ENCODE data around the gene DNMT1.
A peak's percentile ranks its signal among the peaks of the same experiment; 100 is the strongest.

Gene DNMT1

DNA sequence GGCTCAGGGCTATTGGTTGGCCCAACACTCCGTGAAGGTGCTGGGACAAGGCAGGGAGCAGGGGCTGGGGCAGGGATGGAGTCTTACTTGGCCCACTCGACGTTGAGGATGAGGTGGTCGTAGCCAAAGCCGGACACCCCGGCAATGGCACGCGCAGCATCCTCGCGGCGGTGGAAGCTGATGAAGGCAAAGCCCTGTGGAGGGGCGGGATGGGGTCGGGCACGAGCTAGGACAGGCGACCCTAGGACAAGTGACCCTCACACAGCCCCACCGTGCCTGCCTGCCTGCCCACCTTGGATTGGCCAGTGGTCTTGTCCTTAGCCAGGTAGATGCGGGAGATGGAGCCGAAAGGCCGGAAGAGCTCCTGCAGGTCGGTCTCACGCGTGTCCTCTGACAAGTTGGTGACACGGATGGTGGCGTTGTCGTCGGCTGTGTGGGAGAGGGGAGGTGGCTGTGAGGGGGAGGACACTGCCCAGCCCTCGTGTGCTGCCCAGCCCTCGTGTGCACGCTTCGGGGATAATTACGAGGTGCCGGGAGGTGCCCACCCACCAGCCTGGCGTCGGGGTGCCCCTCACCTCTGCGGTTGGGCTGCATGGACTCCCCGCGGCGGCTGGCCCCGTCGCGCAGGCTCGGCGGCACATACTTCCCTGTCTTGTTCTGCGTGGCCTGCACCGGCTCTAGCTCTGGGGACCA is 79.2 kb downstream of the DNMT1 start:
- no peak for DNase-seq (ENCODE audit: low read depth in 3 of 3, low spot score in 1 of 3)

- no peak for DNase-seq (ENCODE audit: low read depth in 3 of 3, low spot score in 1 of 3)
Observed at GRCh38 chr19:10114651-10115391, 79.9 kb downstream of the DNMT1 start.

DNA sequence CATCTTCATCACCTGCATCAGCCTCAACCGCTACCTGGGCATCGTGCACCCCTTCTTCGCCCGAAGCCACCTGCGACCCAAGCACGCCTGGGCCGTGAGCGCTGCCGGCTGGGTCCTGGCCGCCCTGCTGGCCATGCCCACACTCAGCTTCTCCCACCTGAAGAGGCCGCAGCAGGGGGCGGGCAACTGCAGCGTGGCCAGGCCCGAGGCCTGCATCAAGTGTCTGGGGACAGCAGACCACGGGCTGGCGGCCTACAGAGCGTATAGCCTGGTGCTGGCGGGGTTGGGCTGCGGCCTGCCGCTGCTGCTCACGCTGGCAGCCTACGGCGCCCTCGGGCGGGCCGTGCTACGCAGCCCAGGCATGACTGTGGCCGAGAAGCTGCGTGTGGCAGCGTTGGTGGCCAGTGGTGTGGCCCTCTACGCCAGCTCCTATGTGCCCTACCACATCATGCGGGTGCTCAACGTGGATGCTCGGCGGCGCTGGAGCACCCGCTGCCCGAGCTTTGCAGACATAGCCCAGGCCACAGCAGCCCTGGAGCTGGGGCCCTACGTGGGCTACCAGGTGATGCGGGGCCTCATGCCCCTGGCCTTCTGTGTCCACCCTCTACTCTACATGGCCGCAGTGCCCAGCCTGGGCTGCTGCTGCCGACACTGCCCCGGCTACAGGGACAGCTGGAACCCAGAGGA is 80.6 kb downstream of the DNMT1 start:
- peak in 1 of 3 donors; percentile 25 for DNase-seq (ENCODE audit: low read depth in 3 of 3, low spot score in 1 of 3)

GRCh38 chr19:10113592-10113963 is 81.2 kb downstream of the DNMT1 start:
- DNase-seq (ENCODE audit: low read depth in 3 of 3, low spot score in 1 of 3): no peak

GRCh38 chr19:10112895-10113591 is 81.7 kb downstream of the DNMT1 start:
- peak in 1 of 3 donors; percentile 62 for DNase-seq (ENCODE audit: low read depth in 3 of 3, low spot score in 1 of 3)

DNA sequence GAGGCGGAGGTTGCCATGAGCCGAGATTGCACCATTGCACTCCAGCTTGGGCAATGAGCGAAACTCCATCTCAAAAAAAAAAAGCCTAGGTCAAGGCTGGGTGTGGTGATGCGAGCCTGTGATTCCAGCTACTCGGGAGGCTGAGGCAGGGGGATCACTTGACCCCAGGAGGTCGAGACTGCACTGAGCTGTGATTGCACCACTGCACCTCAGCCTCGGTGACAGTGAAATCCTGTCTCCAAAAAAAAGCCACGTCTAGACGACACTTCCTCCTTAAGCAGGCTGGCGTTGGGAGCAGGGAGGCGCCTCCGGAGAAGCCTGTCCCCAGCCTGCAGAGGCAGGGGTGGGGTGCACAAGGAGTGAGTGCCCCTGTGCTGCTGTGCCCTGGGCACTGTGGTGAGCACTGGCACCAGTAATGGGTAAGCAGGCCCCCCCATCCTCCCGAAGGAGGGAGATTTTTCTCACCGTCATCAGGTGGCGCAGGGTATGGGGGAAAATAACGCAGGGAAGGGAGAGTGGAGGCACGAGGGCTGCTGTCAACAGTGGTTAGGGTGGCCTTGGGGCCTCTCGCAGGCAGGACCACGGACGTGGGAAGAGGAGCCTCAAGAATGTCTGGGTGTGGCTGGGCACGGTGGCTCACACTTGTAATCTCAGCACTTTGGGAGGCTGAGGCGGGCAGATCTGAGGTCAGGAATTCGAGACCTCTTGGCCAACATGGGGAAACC is 82.6 kb downstream of the DNMT1 start:
- no peak for DNase-seq (ENCODE audit: low read depth in 3 of 3, low spot score in 1 of 3)

- DNase-seq (ENCODE audit: low read depth in 3 of 3, low spot score in 1 of 3): no peak
Observed at GRCh38 chr19:10111405-10111811, 83.3 kb downstream of the DNMT1 start, which contains the start of gene P2RY11. Gene P2RY11 (plus strand): TSS chr19:10111693. CDS start chr19:10111722, 29 bp downstream.

DNA sequence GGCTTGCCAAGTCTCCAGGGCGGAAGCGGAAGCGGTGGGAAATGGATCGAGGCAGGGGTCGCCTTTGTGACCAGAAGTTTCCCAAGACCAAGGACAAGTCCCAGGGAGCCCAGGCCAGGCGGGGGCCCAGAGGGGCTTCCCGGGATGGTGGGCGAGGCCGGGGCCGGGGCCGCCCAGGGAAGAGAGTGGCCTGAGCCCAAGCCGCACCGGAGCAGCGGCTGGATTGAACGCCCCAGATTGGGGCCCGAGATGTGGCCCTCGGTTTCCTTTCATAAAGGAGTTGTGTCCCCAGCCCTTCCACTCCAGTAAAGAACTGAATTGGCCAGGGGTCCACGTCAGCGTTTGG is 83.8 kb downstream of the DNMT1 start:
- no peak for DNase-seq (ENCODE audit: low read depth in 3 of 3, low spot score in 1 of 3)

- DNase-seq (ENCODE audit: low read depth in 3 of 3, low spot score in 1 of 3): no peak
Observed at GRCh38 chr19:10110076-10110971, 84.4 kb downstream of the DNMT1 start.

DNA sequence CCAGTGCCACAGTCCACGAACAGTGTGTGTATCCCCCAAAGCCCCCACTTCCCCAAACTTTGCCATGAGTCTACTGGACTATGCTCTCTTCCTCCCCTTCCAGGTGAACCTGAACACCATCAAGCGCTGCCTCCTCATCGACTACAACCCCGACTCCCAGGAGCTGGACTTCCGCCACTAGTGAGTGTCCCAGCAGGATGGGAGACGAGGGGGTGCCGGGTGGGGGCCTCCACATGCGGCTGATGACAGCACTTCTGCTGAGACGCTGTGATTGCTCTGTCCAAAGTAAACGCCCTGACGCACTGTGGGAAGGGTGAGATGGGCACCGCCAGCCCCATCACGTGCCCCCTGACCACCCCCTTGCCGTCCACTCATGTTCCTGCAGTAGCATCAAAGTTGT is 85.2 kb downstream of the DNMT1 start:
- DNase-seq (ENCODE audit: low read depth in 3 of 3, low spot score in 1 of 3): no peak

DNA sequence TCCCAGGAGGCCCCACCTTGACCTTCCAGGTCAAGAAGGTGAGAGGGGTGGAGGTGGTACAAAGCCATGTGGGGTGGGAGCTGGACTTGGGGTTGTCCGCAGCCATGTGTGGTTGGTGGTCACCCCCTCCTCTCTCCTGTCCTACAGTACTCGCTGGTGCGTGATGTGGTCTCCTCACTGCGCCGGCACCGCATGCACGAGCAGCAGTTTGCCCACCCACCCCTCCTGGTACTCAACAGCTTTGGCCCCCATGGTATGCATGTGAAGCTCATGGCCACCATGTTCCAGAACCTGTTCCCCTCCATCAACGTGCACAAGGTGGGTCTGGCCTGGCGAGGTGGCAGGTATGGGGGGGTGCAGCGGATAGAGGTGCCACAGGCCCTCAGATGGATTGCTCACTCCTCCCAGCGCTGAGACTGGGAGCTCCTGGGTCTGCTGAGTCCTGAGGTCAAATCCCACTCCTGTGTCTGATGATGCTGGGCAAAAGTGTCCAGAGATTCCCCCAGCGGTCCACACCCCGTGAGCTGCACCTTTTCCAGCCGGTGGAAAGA is 86.9 kb downstream of the DNMT1 start:
- DNase-seq (ENCODE audit: low read depth in 3 of 3, low spot score in 1 of 3): no peak

DNA sequence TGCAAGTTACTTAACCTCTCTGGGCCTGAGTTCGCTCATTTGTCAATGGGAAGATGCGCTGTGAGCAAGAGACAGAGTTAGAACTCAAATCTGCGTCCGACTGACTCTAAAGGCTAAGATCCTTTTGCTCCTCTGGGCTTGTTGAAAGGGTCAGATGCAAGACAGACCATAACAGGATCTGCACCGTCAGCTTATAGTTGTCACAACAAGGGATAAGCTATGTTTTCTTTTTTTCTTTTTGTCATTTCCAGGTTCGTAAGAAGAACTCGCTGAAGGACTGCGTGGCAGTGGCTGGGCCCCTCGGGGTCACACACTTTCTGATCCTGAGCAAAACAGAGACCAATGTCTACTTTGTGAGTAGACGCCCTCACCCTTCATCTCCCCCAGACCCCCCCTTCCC is 87.5 kb downstream of the DNMT1 start:
- DNase-seq (ENCODE audit: low read depth in 3 of 3, low spot score in 1 of 3): no peak

DNA sequence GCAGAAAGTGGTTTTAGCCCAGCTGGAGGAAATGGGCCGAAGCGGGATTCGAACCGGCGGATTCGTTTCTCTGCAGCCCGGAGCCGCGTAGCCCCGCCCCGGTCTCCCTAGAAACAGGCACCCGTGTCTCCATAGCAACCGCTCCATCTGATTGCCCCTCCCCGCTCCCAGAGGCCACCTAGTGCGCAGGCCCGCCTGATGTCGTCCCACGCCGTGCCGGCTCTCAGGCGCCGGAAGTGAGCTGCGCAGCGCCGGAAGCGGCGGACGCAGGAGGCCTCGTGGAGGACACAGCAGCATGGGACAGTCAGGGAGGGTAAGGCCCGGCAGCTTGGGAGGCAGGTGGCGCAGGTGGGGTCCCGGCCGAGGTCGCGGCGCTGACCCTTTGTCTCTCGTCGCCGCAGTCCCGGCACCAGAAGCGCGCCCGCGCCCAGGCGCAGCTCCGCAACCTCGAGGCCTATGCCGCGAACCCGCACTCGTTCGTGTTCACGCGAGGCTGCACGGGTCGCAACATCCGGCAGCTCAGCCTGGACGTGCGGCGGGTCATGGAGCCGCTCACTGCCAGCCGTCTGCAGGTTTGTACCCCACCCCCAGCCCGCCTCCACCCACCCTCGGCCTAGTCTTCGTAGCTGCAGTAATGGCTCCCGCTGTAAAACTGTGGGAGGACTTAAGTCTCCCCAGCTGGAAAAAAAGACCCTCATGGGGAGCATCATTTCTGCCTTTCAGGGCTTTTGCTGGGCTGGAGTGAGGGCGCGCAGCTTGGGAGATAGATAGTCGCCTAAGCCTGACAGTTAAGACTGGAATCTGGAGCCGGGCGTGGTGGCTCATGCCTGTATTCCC is 88.4 kb downstream of the DNMT1 start, which contains the start of gene PPAN:
Gene PPAN, plus strand, starts transcription at position 263 of the 837 bp plus-strand sequence. Its CDS starts 33 bp downstream, at position 296.
- peak; percentile 90 to 95 (median 94) for DNase-seq (ENCODE audit: low read depth in 3 of 3, low spot score in 1 of 3)

DNA sequence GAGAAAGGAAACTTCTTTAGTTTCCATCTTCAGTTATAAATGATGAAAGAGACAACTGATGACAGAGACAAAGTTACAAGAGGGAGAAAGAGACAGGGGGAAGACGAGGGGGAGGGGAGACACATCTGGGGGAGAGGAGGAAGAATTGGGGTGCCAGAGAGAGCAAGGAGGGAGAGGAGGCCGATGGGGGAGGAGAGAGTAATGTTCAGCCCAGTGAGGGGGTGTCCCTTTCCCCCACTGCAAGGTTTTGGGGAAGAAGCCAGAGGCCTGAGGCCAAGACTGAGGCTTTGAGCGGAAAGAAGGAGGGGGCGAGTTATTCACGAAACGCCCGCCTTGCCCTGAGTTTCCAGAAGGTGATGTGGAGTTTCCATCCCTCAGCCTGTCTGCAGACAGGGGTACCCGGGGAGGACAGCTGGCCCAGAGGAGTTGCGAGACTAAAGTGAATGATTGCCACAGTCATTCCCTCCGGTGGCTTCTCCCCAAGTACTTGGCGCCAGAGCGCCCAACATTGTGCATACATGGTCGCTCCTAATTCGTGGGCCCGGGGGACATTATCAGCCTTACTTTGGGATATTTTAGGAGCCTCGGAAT is 89.1 kb downstream of the DNMT1 start:
- DNase-seq (ENCODE audit: low read depth in 3 of 3, low spot score in 1 of 3): peak; percentile 54 to 62 (median 55)

DNA sequence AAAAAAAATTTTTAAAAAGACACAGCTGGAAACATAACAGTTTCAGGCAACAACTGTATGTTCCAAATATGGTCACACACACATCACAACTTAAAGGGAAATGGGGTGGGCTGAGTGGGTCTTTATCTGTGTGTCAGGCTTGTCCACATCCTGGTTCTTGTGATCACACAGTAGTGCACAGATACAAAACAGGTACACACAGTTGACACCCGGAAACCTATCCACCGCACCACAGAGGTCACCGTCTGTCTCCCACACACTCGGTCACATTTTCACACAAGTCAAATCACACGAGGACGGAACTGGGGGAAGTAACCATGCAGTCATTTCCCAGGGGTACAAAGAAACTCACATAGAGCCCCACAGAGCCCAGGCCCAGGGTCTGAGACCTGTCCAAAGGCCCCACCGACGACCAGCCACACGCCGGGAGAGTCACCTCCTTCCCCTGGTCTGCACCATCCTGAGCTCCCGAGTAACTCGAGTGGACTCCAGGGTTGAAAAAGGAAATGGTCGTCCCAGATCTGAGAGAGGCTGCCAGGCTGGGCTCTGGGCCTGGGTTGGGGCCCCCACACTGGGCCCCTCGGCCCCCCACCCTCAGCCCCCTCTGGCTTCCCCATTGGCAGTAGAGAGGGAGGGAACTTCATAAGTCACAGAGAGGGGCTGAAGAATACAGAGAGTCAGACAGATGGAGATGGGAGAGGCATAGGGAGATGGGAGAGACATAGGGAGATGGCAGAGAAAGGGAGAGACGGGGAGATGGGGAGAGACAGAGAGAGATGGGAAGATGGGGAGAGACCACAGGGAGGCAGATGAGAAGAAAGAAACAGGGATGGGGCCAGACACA is 89.9 kb downstream of the DNMT1 start:
- peak in 2 of 3 donors; percentile 66 to 68 for DNase-seq (ENCODE audit: low read depth in 3 of 3, low spot score in 1 of 3)

DNA sequence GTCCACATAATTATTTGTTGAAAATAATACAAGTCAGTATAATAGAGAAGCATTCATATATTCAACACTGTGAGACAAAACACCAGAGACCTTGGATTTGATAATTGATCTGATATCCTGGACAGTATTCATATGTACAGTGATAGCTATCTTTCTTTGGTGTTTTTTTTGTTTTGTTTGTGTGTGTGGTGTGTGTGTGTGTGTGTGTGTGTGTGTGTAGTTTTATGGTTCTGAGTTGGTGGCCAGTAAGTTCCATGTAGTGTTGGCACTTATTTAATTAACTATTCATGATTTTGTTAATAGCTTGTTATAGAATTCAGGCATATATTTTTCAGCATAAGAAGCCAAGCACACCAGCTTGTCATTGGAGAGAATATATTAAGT is 90.6 kb downstream of the DNMT1 start:
- DNase-seq (ENCODE audit: low read depth in 3 of 3, low spot score in 1 of 3): no peak

DNA sequence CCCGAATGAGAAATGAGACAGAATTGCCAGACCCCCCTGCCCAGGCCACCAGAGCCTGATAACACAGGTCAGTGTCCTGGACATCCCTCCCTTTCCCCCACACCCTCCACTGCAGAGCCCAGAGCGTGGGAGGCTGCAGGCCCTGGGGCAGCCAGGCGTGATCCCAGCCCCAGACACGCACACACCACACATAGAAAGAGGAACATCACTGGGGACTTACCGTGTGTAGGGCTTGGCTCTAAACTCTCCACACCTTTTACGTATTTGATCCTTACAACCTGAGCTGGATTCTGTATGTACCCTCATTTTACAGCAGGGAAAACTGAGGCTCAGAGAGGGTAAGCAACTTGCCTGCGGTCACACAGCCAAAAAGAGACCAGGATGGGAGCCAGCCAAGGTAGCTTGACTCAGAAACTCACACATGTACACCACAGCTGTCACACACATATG is 91.9 kb downstream of the DNMT1 start:
- no peak for DNase-seq (ENCODE audit: low read depth in 3 of 3, low spot score in 1 of 3)
